Measurements from ENCODE around the gene MAP1B.
A peak's percentile ranks its signal among the peaks of the same experiment; 100 is the strongest.

The MAP1B gene

GRCh38 chr5:72199681-72200080, 92.4 kb downstream of the MAP1B start:
- DNase-seq, result no peak

DNA sequence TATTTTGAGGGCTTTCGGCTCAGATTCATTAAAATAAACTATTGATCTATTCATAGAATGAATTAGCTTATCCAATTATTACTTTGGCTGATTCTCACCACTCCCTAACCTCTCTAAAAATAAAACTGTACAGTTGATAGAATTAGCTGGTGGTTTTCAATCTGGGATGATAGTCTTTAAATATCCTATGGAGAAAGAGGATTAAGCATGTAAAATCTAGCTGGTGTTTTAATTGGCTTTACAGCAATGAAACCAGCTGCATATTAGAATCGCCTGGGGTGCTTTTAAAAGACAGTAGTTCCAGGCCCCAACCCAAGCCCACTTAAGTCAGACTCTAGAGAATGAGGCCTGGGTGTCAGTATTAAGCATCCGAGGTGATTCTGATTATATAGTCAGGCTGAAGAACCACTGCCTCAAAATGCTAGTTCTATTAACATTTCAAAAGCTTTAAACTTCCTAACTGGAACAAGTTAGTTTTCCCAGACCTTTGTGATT, 95.1 kb downstream of the MAP1B start:
- no peak for DNase-seq

DNA sequence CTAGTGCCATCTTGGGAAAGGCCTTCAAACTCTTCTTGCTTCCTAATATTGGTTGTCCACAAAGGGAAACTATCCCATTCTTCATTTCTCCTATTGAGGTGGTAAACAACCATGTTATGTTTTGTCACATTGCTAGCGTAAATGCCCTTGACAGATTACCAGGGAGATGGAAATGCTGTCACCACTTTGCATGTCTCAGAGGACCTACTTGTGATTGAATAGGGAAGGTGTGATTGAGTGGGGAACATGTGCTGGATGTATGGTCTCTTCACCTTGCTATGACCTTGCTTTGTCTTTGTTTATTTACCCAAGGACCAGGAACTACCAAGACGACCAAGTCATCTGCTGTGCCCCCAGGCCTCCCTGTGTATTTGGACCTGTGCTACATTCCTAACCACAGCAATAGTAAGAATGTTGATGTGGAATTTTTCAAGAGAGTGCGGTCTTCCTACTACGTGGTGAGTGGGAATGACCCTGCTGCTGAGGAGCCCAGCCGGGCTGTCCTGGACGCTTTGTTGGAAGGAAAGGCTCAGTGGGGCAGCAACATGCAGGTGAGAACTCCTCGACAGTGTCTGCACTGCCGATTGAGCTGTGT, 96.1 kb downstream of the MAP1B start:
- no peak for DNase-seq

- DNase-seq, result no peak
Observed at GRCh38 chr5:72204946-72205345, 97.7 kb downstream of the MAP1B start.

DNA sequence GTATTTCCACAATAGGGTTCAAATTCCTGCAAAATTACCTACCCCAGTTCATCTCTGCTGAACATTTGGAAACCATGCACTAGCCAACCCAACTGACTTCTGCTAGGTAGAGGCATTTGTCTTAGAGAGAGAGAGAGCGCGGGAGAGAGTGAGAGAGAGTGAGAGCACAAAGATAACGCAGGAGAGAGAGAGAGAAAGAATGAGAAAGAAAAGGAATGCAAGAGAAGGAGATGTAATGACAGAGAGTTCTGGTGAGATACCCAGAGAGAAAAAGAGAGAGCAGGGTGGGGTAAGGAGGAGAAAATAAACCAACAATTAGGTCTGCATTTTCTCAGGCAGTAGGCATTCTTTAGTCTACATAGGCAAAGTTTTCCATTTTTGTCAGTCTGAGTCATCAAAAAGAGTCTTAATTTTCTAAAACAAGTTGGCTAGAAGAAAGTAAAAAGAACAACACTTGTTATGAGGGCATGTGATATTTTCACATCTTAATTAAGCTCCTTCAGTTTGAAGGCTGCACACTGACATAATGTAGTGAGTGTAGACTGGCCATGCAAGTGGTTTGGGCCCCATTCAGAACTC, 98.2 kb downstream of the MAP1B start:
- DNase-seq, result no peak

DNA sequence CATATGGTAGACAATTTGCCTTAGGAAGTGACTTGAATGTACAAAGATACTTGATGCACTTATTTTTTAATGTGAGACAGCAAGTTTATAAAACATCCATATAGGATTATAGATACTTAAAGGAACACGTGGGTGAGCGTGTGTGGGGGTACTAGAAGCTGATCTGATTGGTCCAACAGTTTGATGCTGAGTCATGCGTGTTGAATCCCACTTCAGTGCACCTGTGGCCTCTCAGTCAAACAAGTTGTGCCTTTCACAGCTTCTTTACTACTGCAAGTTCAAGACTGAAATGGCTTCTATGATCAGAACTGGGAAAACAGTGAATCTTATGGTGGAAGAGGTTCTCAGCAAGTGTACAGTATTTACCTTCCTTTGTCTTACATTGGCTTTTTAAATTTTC, 98.9 kb downstream of the MAP1B start:
- no peak for DNase-seq

DNA sequence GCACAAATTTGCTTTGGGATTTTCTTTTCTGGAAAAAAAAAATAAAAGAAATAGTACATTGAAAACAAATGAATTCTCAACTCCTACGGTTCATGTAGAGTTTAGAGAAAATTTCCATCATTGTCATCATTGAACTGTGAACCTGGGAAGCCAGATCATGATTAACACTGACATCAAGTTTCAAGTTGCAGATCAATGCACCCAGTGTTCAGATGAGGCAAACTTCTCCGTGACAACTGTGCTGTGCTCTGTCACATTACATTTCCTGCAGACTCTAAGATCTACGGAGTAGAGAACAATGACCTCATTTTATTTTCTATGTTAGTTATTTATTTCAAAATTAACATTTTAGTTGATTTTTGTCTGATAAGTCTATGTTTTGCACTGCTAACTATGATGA, 99.7 kb downstream of the MAP1B start:
- DNase-seq, result no peak

GRCh38 chr5:72208324-72208926, 101.2 kb downstream of the MAP1B start:
- DNase-seq, result no peak

DNA sequence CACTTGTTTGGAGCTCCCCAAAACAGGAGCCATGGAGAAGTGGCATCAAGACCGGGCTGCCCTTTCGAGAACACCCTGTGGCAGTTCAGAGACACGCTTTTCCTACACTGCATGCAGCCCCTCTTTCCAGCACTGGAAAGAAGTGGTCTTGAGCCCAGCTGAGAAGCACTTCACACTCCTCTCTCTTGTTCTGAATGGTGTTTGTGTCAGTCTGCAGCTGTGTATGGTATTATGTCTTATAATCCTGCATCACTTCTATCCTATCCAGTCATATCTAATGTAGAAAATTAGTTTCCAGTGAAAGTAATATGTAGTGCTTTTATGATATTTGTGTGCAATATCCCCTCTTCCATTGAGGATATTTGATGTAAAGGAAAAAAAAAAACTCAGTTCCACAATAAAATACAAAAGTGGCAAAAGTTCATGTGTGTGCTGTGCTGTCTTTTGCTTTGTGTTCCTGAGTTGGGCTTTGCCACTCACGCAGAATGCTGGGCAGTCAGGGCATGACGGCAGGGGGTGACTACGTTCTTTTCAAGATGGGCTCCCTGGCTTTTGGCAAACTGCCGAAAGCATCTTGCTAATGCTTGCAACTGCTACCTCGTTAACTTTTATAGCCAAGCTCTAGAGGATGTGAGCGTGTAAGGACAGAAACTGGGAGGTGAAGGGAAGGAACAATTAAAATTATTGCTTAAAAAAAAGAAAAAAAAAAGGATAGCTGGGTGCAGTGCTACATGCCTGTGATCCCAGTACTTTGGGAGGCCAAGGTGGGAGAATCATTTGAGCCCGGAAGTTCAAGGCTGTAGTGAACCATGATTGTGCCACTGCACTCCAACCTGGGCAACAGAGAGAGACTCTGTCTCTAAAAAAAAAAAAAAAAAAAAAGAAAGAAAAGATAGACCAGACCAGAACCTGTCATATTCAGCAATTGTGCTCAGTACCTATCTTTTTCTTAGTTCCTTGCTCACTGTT, 102.2 kb downstream of the MAP1B start:
- no peak for DNase-seq

GRCh38 chr5:72210888-72211678, 103.8 kb downstream of the MAP1B start:
- no peak for DNase-seq

GRCh38 chr5:72212171-72212570, 104.9 kb downstream of the MAP1B start:
- no peak for DNase-seq

- DNase-seq, result no peak
Observed at GRCh38 chr5:72213482-72213881, 106.2 kb downstream of the MAP1B start.

- DNase-seq, result no peak
Observed at GRCh38 chr5:72214168-72214567, 106.9 kb downstream of the MAP1B start.

GRCh38 chr5:72216756-72217155, 109.5 kb downstream of the MAP1B start:
- no peak for DNase-seq

DNA sequence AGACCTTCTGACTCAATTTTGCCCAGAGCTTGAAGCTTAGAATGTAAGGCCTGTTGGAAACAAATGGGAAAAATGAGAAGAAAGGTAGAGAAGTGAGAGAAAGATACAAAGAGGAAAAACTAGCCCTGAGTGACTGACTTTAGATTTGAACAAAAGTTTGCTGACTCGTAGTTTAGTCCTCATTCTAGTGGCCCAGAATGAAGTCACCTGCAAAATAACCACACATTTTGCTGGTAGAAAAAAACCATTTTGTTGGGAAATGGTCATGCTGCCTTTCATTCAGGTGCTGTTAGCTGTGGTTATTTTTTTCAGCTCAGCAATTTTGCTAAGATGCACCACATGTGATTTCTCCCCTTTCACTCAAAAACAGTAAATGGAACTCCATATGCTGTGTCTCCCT, 113.8 kb downstream of the MAP1B start:
- no peak for DNase-seq

DNA sequence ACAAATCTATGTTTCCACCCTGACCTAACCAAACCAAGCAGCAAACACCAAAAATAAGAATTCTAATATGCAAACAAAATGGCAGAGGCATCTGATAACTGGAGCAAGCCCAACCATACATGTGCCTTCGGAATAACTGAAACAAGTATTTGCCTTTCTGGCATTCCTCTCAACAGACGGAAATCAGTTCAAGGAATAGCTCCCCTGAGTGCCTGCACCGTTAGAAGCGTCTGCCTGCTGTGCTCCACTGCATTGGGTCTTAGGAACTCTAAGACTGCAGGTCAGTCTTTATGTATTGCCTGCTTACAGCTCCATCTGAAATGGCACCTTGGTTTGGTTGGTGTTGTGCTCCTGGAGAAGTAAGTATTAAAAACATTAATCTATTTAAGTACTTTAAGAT, 114.3 kb downstream of the MAP1B start:
- no peak for DNase-seq

GRCh38 chr5:72222521-72222920, 115.2 kb downstream of the MAP1B start:
- no peak for DNase-seq

DNA sequence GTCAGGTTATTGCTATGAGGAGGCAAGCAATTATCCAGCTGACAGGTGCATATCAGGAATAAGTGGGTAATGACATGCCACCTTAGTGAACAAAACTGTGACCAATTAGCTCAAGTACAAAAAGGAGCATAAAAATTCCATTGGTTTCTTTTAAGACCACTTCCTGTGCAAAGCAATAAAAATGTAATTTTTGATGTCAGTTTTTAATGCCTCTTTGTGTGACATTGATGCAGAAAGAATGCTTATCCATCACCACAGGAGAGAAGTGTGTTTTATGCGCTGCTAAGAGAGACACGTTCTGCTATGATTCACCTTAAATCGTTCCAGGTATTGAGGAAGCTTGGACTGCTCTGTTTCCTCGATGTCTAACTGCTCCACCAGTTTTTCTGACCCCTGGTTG, 116.1 kb downstream of the MAP1B start:
- no peak for DNase-seq

GRCh38 chr5:72224946-72225463, 117.7 kb downstream of the MAP1B start:
- no peak for DNase-seq

- DNase-seq, result no peak
Observed at GRCh38 chr5:72225741-72226140, 118.5 kb downstream of the MAP1B start.

GRCh38 chr5:72226950-72227349, 119.7 kb downstream of the MAP1B start:
- peak; percentile 86 for DNase-seq

GRCh38 chr5:72228960-72229359, 121.7 kb downstream of the MAP1B start:
- DNase-seq, result peak; percentile 75
